Smooth muscle cell (in vitro differentiated cells): Measurements from ENCODE around the gene ANXA2R. TPM values are rescaled to one million over a fixed set of nuclear protein-coding genes. Genes with fewer than 3 reads are reported as not detected.

Experiments
- DNase-seq: peaks from one replicate; lab custom pipeline; 2025; ENCODE audit not compliant: unreplicated experiment; lab: John Stamatoyannopoulos, UW
- H2AFZ ChIP-seq: fragments of 200-600 bp; sonication (generic); 2 replicates; pipeline ENCODE4 v1.6.0; 2016; ENCODE audit warnings: antibody characterized with exemption, low read depth, mild to moderate bottlenecking
- H3F3A ChIP-seq: fragments of 200-600 bp; sonication (generic); 2 replicates; pipeline ENCODE4 v1.6.0; 2017; ENCODE audit warnings: antibody characterized with exemption, low read depth
- H3K27ac ChIP-seq: fragments of 200-600 bp; sonication (generic); 2 replicates; pipeline ENCODE4 v1.5.1; 2016; ENCODE audit warnings: low read depth, mild to moderate bottlenecking
- H3K27me3 ChIP-seq: fragments of 200-600 bp; sonication (generic); 2 replicates; pipeline ENCODE4 v1.6.1; 2016; ENCODE audit warnings: low read depth, mild to moderate bottlenecking
- H3K36me3 ChIP-seq: fragments of 200-600 bp; sonication (generic); 2 replicates; pipeline ENCODE4 v1.5.1; 2016; ENCODE audit warnings: low read depth
- H3K4me1 ChIP-seq: fragments of 200-600 bp; sonication (generic); 2 replicates; pipeline ENCODE4 v1.5.1; 2016; ENCODE audit warnings: low read depth
- H3K4me2 ChIP-seq: fragments of 200-600 bp; sonication (generic); 2 replicates; pipeline ENCODE4 v1.6.0; 2016; ENCODE audit warnings: mild to moderate bottlenecking
- H3K4me3 ChIP-seq: fragments of 200-600 bp; sonication (generic); 2 replicates; pipeline ENCODE4 v1.5.1; 2016; ENCODE audit warnings: mild to moderate bottlenecking
- H3K79me2 ChIP-seq: fragments of 200-600 bp; sonication (generic); 2 replicates; pipeline ENCODE4 v1.6.0; 2016; ENCODE audit warnings: low read depth, mild to moderate bottlenecking
- H3K9ac ChIP-seq: fragments of 200-600 bp; sonication (generic); 2 replicates; pipeline ENCODE4 v1.6.0; 2016; ENCODE audit warnings: low read depth
- H3K9me3 ChIP-seq: fragments of 200-600 bp; sonication (generic); replicated peaks from 2 replicates; pipeline ENCODE4 v1.5.1; 2016; ENCODE audit warnings: low read depth
- H4K20me1 ChIP-seq: fragments of 200-600 bp; sonication (generic); 2 replicates; pipeline ENCODE4 v1.6.0; 2016; ENCODE audit warnings: low read depth
- WGBS: methylation state at CpG from one replicate; pipeline ENCODE4 v1.1.7; 2016; ENCODE audit warnings: low lambda C conversion rate; 5-methylcytosine and 5-hydroxymethylcytosine counted together
- polyA plus RNA-seq: library from polyadenylated mRNA; unstranded; fragments of >200 nt; fragmentation: Nextera tagmentation; extraction: Ambion mirVana; gene quantifications from 2 replicates; pipeline ENCODE4 v1.2.1, GENCODE V29; 2016
- total RNA-seq: library from RNA; depleted of rRNA; stranded (reverse); fragments of >200 nt; gene quantifications from 2 replicates; pipeline ENCODE4 v1.2.3, GENCODE V29; 2014
- TF ChIP-seq, protein P1 (sequence below): fragments of 200-600 bp; sonication (generic); IDR thresholded peaks from 2 replicates; pipeline ENCODE4 v1.5.1; 2017; ENCODE audit warnings: borderline replicate concordance, mild to moderate bottlenecking, antibody characterized with exemption; ENCODE audit not compliant: insufficient read depth, poor library complexity, severe bottlenecking

Gene ANXA2R
- total and polyA plus RNA-seq, 2 experiments from 2014 or later, result 0.83 to 1.5 TPM

DNA sequence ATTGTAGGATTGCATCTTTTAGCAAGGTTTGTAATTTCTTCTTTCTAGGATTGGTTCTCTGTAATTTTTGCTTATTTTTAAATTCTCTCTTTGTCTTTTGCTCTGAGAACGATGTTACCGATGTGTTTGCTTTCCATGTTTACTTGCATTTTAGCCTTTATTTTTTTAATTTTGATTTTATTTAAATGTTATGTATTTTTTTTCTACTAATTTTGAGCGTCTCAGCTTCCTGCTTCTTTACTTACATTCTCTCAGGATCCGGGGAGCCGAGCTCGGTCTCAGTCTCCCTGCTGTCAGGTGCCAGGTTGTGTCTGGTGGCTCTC is 20.9 kb downstream of the ANXA2R start:
- H3K36me3 ChIP-seq, result no peaks in the 10 kb centered on the region
- H3K4me1 ChIP-seq, result peaks cover 24% of the 10 kb centered on the region
- peak overlapping the region; percentile 65 for H3K4me3 ChIP-seq
- H3K27me3 ChIP-seq, result peaks cover 15% of the 10 kb centered on the region
- H2AFZ ChIP-seq, result peak overlapping the region; percentile 88
- no peaks in the 10 kb centered on the region for H3K9me3 ChIP-seq
- TF ChIP-seq, protein P1, sequence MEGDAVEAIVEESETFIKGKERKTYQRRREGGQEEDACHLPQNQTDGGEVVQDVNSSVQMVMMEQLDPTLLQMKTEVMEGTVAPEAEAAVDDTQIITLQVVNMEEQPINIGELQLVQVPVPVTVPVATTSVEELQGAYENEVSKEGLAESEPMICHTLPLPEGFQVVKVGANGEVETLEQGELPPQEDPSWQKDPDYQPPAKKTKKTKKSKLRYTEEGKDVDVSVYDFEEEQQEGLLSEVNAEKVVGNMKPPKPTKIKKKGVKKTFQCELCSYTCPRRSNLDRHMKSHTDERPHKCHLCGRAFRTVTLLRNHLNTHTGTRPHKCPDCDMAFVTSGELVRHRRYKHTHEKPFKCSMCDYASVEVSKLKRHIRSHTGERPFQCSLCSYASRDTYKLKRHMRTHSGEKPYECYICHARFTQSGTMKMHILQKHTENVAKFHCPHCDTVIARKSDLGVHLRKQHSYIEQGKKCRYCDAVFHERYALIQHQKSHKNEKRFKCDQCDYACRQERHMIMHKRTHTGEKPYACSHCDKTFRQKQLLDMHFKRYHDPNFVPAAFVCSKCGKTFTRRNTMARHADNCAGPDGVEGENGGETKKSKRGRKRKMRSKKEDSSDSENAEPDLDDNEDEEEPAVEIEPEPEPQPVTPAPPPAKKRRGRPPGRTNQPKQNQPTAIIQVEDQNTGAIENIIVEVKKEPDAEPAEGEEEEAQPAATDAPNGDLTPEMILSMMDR, result no peak
- no peaks in the 10 kb centered on the region for H3F3A ChIP-seq
- WGBS, result 4% methylated on average over 6 of the region's 6 CpGs
- H4K20me1 ChIP-seq, result peaks cover 1% of the 10 kb centered on the region
- peak overlapping the region; percentile 98 for H3K4me2 ChIP-seq
- no peak for DNase-seq
- H3K9ac ChIP-seq, result peak overlapping the region; percentile 91
- H3K27ac ChIP-seq, result peak overlapping the region; percentile 96
- peaks cover 24% of the 10 kb centered on the region for H3K79me2 ChIP-seq

DNA sequence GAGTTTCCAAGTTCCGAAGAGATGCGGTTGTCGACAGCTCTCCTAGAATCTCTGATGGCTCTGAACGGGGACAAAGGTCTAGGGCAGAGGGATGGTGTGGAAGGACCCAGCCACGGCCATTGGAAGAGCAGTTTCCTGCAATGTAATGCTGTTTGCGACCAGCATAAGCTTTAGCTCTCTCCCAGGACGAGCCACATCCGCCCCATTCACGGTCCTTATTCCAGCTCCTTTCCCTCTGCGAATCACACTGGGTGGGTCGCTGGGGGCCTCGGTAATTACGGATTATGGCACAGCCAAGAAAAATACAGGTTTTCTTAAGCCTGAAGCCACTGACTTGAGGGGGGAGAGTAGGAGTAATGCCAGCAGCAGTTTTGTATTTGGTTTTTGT is 22.7 kb downstream of the ANXA2R start:
- no peaks in the 10 kb centered on the region for H3K9me3 ChIP-seq
- H3K4me3 ChIP-seq, result peak overlapping the region; percentile 65
- H3K79me2 ChIP-seq, result peaks cover 23% of the 10 kb centered on the region
- H2AFZ ChIP-seq, result peak overlapping the region; percentile 19
- no peaks in the 10 kb centered on the region for H3K36me3 ChIP-seq
- WGBS, result under 1% methylated on average over 13 of the region's 13 CpGs
- no peaks in the 10 kb centered on the region for H4K20me1 ChIP-seq
- DNase-seq, result no peak
- no peaks in the 10 kb centered on the region for H3F3A ChIP-seq
- TF ChIP-seq, protein P1, result no peak
- peak overlapping the region; percentile 96 for H3K27ac ChIP-seq
- peak overlapping the region; percentile 98 for H3K4me2 ChIP-seq
- peaks cover 13% of the 10 kb centered on the region for H3K27me3 ChIP-seq
- peak overlapping the region; percentile 42 for H3K9ac ChIP-seq
- peaks cover 24% of the 10 kb centered on the region for H3K4me1 ChIP-seq

DNA sequence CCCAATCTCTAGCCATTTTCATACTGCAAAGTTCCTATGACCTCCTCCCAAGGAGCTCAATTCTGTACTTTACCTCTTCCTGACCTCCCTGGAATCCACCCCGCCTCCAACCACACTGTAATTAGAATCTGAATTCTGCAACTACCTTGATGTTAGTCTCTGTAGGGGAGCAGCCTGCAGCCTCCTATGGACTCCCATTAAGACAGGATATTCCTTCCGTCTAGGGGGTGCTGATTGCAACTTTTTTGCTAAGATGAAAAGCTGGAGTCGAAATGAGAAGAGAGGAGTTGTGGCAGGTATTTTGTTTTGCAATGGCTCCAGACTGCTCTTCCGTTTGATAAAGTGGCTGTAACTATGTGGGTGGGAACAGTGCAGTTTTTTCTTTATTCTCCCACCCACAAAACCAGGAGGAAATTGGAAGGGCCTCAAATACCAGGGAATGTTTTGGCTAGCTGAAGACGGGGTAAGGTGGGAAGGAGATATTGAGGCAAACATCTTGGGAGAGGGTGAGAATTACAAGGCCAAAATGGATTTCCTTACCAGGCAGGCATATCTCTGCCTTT is 23.8 kb downstream of the ANXA2R start:
- no peak for DNase-seq
- no peak overlapping the region for H3K27ac ChIP-seq
- H3K4me3 ChIP-seq, result no peak overlapping the region
- peaks cover 4% of the 10 kb centered on the region for H3K27me3 ChIP-seq
- H3K4me1 ChIP-seq, result peaks cover 24% of the 10 kb centered on the region
- H3F3A ChIP-seq, result no peaks in the 10 kb centered on the region
- WGBS, result 50% methylated on average over 5 of the region's 5 CpGs
- H3K79me2 ChIP-seq, result peaks cover 16% of the 10 kb centered on the region
- no peaks in the 10 kb centered on the region for H3K9me3 ChIP-seq
- H3K4me2 ChIP-seq, result peak overlapping the region; percentile 98
- no peak overlapping the region for H2AFZ ChIP-seq
- no peaks in the 10 kb centered on the region for H3K36me3 ChIP-seq
- TF ChIP-seq, protein P1, result no peak
- H4K20me1 ChIP-seq, result no peaks in the 10 kb centered on the region
- H3K9ac ChIP-seq, result no peak overlapping the region

DNA sequence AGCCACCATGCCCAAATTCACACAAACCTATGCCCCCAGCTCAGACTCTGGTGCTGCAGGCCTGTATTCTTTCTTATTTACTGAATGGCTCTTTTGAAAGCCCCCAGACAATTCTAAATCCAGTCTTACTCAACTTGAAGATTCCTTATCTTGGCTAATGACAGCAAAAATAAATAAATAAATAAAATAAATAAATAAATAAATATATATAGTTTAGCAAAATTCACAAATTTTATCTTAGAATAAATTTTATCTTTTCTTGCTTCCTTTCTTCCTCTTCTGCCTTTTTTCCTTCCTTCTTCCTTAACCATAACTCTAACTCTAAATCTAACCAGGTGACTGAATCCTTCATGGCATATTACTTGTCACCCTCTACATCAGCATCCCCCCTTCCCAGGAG is 25.6 kb downstream of the ANXA2R start:
- Histone ChIP-seq H3K27me3 (no peaks in the 10 kb centered on the region), H3K4me1 (peaks cover 13% of the 10 kb centered on the region), H3K9ac (no peak overlapping the region), H3K9me3 (no peaks in the 10 kb centered on the region), H3K27ac (no peak overlapping the region), H4K20me1 (no peaks in the 10 kb centered on the region), H3F3A (no peaks in the 10 kb centered on the region), H3K4me2 (no peak overlapping the region), H2AFZ (no peak overlapping the region), H3K4me3 (no peak overlapping the region), H3K79me2 (peaks cover 16% of the 10 kb centered on the region), H3K36me3 (no peaks in the 10 kb centered on the region)
- TF ChIP-seq, protein P1, result no peak
- DNase-seq, result no peak
